GM18502 (cell line): ENCODE results near the gene CCDC88B.
"Not testable (repeated sequence)": the region's sequence is repeated elsewhere in the genome, so short reads cannot be mapped to it uniquely, and the experiment has no call there.

ENCODE experiments used
- ATAC-seq: cut with Tn5 transposase; IDR thresholded peaks from one replicate; pipeline ENCODE4 v1.9.1; 2021; ENCODE audit warnings: mild to moderate bottlenecking; ENCODE audit not compliant: unreplicated experiment, poor library complexity

CCDC88B gene

GRCh38 chr11:64305075-64305690 lies 34.8 kb upstream of the CCDC88B start, which contains the start of gene ESRRA:
ESRRA (plus strand) TSS chr11:64305524; CDS start chr11:64307180, 1,656 bp downstream.
- ATAC-seq, result peak; percentile 70

GRCh38 chr11:64305691-64306562 lies 34.1 kb upstream of the CCDC88B start:
- peak; percentile 24 for ATAC-seq

GRCh38 chr11:64306563-64306875 lies 33.5 kb upstream of the CCDC88B start:
- no peak for ATAC-seq

- no peak for ATAC-seq
Measured at GRCh38 chr11:64306876-64307622, 33.0 kb upstream of the CCDC88B start.

GRCh38 chr11:64307795-64308194 lies 32.2 kb upstream of the CCDC88B start:
- not testable (repeated sequence) for ATAC-seq

GRCh38 chr11:64312947-64313346 lies 27.1 kb upstream of the CCDC88B start:
- ATAC-seq, result no peak

- ATAC-seq, result no peak
Measured at GRCh38 chr11:64313491-64314145, 26.4 kb upstream of the CCDC88B start.

GRCh38 chr11:64314146-64314804 lies 25.7 kb upstream of the CCDC88B start:
- no peak for ATAC-seq

GRCh38 chr11:64314805-64315561 lies 25.0 kb upstream of the CCDC88B start:
- no peak for ATAC-seq

GRCh38 chr11:64315667-64316526 lies 24.1 kb upstream of the CCDC88B start:
- not testable (repeated sequence) for ATAC-seq

- peak; percentile 13 for ATAC-seq
Measured at GRCh38 chr11:64316672-64317324, 23.2 kb upstream of the CCDC88B start.

- peak; percentile 60 for ATAC-seq
Measured at GRCh38 chr11:64317325-64317960, 22.6 kb upstream of the CCDC88B start, which contains the start of gene TRMT112. TRMT112 (minus strand) TSS chr11:64317559; CDS start chr11:64317526, 33 bp downstream.

- ATAC-seq, result peak; percentile 75
Measured at GRCh38 chr11:64317961-64318765, 21.8 kb upstream of the CCDC88B start, which contains the start of gene PRDX5. PRDX5 (plus strand) TSS chr11:64318121; CDS start chr11:64318216, 95 bp downstream.

GRCh38 chr11:64318766-64319761 lies 20.9 kb upstream of the CCDC88B start:
- no peak for ATAC-seq

- no peak for ATAC-seq
Measured at GRCh38 chr11:64320556-64320955, 19.4 kb upstream of the CCDC88B start.
